ENCODE data around the gene MINK1.

DNA sequence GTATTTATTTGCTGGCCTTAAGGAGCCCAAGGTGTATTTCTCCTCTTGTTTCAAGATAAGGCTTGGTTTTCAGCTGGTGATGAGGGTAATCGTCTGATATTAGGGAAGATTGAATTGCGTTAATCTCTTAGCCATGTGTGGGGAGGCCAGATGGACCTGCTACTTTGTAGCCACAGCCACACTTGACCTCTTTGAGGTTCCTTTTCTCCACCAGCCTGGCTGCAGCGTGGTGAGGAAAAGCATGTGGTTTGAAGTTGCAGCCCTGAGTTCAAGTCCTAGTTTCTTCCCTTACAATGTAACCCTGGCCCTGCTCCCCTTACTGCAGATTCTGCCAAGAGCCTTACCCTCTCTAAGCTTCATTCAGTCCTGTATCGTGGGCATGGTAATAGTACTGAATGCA is 3.1 kb downstream of the MINK1 start:
- no peak for TF ChIP-seq JUN (CRISPR knock-in tag; IDR thresholded peaks at IDR 0.05)
- no peak for TF ChIP-seq ATF3 (CRISPR knock-in tag; conservative IDR thresholded peaks at IDR 0.05)
- no peak for TF ChIP-seq NR1H2 (CRISPR knock-in tag; IDR thresholded peaks at IDR 0.05)
- TF ChIP-seq CBFB (CRISPR knock-in tag; IDR thresholded peaks at IDR 0.05; ENCODE audit: low read depth): no peak
- TF ChIP-seq ARID4B (CRISPR knock-in tag; IDR thresholded peaks at IDR 0.05; ENCODE audit: borderline replicate concordance): no peak
- no peak for TF ChIP-seq CTCF (IDR thresholded peaks at IDR 0.05)

Measured in WTC11 (cell line).